ENCODE measurements around the gene CFAP299. TPM values are rescaled to one million over a fixed set of nuclear protein-coding genes. Genes with fewer than 3 reads are reported as not detected.

CFAP299 gene
- total and polyA plus RNA-seq, 2 donors (not counting 3 experiments of a cell fraction or from before 2014, with no cell fraction given): not detected

- DNase-seq (ENCODE audit: low read depth, low spot score): peak; percentile 32
- ChIA-PET POLR2A (no interaction called here), CTCF (interaction anchor here (1.5 to 2.1 kb wide), 4 partner anchors 627 to 671 kb away, joined by 3 to 20 read pairs (median 6); no protein-coding TSS in a partner anchor)
- Histone ChIP-seq H3K4me1 (ENCODE audit: control insufficient read depth, extremely low read depth, insufficient read depth, low read length) (no peaks in the 10 kb centered on the region), H3K27me3 (ENCODE audit: control insufficient read depth in 2 of 2, insufficient read depth in 2 of 2, low read length in 2 of 2) (peaks cover 2 to 6% of the 10 kb centered on the region in 2 experiments), H3K9me1 (replicated peaks; ENCODE audit: control insufficient read depth, extremely low read depth, insufficient read depth, low read length) (no peaks in the 10 kb centered on the region), H4K20me1 (replicated peaks; ENCODE audit: control insufficient read depth, extremely low read depth, insufficient read depth, low read length) (no peaks in the 10 kb centered on the region), H3K4me3 (replicated peaks in 1 of 3; ENCODE audit: insufficient read depth in 1 of 3, low read depth in 1 of 3, low read length in 3 of 3) (no peak overlapping the region), H3K9me3 (replicated peaks; ENCODE audit: control insufficient read depth, insufficient read depth, low read length) (no peaks in the 10 kb centered on the region), H3K36me3 (ENCODE audit: control insufficient read depth in 2 of 2, extremely low read depth in 1 of 2, insufficient read depth in 2 of 2, low read length in 2 of 2) (no peaks in the 10 kb centered on the region), H2AFZ (ENCODE audit: low read depth, low read length) (no peak overlapping the region), H3K4me2 (ENCODE audit: insufficient read depth, low read length) (no peak overlapping the region), H3K9ac (replicated peaks; ENCODE audit: extremely low read depth, insufficient read depth, low read length) (no peak overlapping the region), H3K27ac (ENCODE audit: insufficient read depth, low read depth, low read length) (no peak overlapping the region), H3K79me2 (ENCODE audit: control insufficient read depth, insufficient read depth, low read length) (no peaks in the 10 kb centered on the region)
- dilution Hi-C loops (cut with MboI; ENCODE audit: extremely low pct_ligation_motif_present, low sequenced_read_pairs): no loop called here
- intact Hi-C loops (cut with micrococcal nuclease): loop anchor here (1.0 to 5.0 kb wide), 3 partner anchors 679 to 991 kb away; no protein-coding TSS in a partner anchor
- TF ChIP-seq EZH2 (IDR thresholded peaks at IDR 0.05; ENCODE audit: borderline replicate concordance, low read depth, low read length, severe bottlenecking) (no peak), GATA2 (IDR thresholded peaks at IDR 0.05; ENCODE audit: insufficient read depth, insufficient read length, low read depth, low read length) (no peak), MAX (IDR thresholded peaks at IDR 0.05; ENCODE audit: insufficient read depth, insufficient read length) (no peak), CTCF (IDR thresholded peaks at IDR 0.05; ENCODE audit: extremely low read depth in 1 of 2, insufficient read depth in 1 of 2, low read depth in 1 of 2, low read length in 2 of 2) (peak in 1 of 2 donors; percentile 9), JUN (IDR thresholded peaks at IDR 0.05; ENCODE audit: borderline replicate concordance, insufficient read depth, insufficient read length, low read depth) (no peak), POLR2A (IDR thresholded peaks at IDR 0.05; ENCODE audit: low read depth, low read length) (no peak)
- FAIRE-seq: no peak
- BruUV-seq (replicated peaks): no TSS peak
These were observed 25.9 kb downstream of the CFAP299 start for GRCh38 chr4:80361329-80361900.

Measured in endothelial cell of umbilical vein (primary cell).